ENCODE results near the gene NFASC.

DNA sequence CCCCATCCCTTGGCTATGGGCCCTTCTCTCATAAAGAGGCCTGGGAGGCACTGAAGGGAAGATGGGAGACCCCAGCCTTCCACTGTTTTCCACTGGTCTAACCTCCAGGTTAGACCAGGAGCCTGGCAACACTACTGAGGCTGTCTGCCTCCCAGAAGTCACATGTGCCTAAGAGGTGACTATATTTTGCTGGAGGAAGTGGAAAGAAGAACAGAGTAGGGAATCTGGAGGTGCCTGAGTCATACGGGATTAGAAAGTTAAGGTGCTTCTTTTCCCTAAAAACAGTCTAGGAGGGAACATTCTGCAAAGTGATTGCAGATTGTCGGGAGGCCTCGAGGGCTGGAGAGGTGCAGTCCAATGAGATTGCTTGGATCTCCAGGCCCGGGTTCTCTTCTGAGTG, 4.6 kb downstream of the NFASC start:
- TF ChIP-seq, protein P1, sequence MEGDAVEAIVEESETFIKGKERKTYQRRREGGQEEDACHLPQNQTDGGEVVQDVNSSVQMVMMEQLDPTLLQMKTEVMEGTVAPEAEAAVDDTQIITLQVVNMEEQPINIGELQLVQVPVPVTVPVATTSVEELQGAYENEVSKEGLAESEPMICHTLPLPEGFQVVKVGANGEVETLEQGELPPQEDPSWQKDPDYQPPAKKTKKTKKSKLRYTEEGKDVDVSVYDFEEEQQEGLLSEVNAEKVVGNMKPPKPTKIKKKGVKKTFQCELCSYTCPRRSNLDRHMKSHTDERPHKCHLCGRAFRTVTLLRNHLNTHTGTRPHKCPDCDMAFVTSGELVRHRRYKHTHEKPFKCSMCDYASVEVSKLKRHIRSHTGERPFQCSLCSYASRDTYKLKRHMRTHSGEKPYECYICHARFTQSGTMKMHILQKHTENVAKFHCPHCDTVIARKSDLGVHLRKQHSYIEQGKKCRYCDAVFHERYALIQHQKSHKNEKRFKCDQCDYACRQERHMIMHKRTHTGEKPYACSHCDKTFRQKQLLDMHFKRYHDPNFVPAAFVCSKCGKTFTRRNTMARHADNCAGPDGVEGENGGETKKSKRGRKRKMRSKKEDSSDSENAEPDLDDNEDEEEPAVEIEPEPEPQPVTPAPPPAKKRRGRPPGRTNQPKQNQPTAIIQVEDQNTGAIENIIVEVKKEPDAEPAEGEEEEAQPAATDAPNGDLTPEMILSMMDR (IDR thresholded peaks at IDR 0.05), result no peak
- no peak for TF ChIP-seq POLR2A (IDR thresholded peaks at IDR 0.05)
